ENCODE data around the gene SMLR1. TPM values are rescaled to one million over a fixed set of nuclear protein-coding genes. Genes with fewer than 3 reads are reported as not detected.

SMLR1 gene
- total RNA-seq, 1 donor from 2014 or later = not detected

DNA sequence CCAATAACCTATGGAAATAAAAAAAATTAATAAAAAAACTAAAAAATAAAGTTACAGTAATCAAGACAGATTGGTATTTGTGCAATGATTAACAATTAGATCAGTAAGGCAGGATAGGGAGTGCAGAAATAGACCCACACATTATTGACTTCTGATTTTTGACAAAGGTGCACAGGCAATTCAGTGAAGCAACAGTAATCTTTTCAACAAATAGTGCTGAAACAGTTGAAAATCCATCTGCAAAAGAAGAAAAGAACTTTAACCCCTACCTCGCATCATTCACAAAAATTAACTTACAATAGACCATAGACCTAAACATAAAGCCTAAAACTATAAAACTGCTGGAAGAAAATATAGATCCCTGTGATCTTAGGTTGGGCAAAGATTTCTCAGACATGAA is 4.5 kb upstream of the SMLR1 start:
- intact Hi-C loops (cut with DNase I) = no loop called here
- no peak for DNase-seq (ENCODE audit: low spot score)

DNA sequence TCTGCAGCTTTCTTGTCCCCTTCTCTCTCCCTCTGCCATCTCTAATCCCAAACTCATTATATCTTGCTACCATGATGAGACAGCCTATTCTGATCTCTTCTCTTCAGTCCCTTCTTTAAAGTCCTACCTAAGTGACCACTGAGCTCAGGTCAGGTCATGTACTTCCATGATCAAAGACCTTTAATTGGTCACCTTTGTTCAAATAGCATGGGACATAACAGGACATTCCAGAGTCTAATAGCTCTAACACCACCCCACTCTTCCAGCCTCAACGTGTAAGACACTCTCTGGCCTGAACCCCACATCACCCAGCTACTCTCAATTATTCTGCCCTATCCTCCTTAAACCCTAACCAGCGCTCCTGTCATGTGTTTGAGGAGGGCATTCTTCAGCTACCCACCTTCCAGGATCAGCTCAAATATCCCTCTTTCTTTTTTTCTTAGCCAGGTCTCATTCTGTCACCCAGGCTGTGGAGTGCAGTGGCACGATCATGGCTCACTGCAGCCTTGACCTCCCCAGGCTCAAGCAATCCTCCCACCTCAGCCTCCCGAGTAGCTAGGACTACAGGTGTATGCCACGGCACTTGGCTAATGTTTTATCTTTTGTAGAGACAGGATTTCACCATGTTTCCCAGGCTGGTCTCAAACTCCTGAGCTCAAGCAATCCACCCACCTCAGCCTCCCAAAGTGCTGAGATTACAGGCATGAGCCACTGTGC is 2.1 kb upstream of the SMLR1 start:
- intact Hi-C loops (cut with DNase I) = no loop called here
- DNase-seq (ENCODE audit: low spot score) = no peak

DNA sequence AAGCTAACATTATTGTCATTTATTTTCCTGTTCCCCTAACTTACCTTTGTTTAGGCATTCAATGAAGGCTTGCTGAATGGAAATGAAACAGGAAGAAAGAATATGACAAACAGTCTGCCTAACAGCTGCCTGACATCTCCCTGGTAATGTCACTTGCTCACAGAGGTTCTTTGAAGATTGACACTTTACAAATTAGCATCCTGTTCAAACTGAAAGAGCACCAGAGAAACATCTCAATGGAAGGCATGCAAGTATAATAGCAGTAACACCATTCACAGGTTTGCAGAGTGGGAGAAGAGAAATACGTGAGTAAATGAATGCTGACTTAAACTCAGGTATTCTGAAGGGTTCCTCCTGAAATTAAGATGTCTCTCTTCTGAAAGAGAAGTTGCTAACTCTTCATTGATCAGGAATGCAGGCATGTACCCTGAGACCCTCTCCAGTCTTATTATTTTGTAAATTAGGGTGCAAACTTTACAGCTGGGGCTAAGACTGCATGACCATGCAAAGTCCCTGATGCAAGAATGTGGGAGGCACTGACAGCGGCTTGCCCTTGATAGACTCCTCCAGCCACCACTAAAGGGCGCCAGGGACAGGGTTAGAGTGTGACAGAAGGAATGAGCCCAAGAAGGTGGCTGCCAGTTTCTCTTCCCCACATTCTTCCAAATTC is 1.3 kb upstream of the SMLR1 start:
- intact Hi-C loops (cut with DNase I) = no loop called here
- no peak for DNase-seq (ENCODE audit: low spot score)

DNA sequence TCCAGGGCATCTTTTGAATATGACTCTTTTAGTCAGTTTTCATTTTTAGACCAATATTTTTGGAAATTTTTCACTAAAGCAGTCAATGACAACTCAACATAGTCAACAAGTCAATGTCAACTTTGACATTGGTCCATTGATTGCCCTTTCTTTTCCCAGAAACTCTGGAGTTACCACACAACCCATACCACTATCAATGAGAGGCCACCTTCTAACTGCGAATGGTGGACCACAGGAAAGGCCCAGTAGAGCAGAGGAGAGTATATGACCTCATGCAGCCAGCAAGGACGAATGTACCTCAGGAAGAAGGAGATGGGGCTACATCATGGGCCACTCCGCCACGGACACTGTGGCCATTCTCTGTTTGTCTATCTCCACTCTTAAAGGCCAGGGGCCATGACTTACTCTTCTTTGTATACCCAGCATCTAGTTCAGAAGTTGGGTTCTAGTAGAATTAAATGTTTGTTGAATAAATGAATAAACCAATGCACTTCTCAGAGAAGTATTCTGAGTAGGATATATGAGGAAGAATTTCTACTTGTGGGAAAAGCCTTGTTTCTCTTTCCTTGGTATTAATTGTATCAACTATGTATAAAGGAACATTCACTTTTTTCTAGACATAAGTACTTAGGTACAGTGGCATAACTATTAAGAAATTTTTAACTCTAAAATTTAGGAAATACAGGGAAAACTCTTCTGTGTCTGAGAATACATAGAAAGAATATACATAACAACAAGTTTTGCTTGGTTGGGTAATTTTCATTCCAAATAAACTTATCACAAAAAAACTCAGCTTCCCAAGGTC is 562 bp upstream of the SMLR1 start:
- no peak for DNase-seq (ENCODE audit: low spot score)
- intact Hi-C loops (cut with DNase I) = no loop called here

DNA sequence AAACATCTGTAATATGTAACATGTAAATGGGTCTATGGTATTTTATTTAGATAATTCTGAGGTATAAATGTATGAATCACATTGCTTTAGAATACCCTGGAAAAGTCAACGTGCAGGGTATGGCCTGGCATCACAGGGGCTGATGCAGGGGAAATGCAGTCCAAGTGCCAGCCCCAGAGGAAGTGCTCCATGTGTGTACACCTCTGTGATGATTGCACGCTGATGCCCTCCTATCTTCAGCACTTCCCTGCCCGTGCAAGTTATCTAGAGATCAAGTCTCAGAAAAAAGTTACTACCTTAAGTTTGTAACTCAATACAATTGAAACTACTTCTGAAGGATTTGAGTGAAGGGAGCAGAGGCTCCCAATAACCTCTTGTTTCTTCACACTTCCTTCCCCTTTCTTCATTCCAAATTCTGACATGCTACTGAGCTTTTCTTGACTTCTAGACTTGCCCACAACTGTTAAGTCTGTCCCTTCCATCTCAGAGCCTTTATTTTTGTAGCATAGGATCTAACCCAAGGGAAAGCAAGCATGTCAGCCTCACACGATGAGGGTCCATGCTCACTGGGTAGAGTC is 2.2 kb downstream of the SMLR1 start:
- no peak for DNase-seq (ENCODE audit: low spot score)
- intact Hi-C loops (cut with DNase I) = no loop called here

DNA sequence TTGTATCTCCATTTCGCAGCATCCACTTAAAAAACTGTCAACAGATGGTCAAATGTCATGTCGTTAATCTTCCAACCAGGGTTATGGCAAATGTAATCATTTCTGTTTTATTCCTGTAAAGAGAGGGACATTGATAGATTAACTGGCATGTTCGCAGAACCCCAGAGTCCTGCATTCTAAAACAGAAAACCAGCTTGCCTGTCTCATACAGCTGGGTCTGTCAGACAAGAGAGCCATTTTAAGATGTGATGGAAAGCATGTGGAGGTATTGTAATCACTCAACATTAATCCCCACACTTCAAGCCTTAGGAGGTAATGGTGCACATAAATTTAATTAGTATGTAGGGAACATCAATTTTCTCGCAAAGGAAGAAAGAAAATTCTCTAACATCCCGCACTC is 4.4 kb downstream of the SMLR1 start:
- intact Hi-C loops (cut with DNase I) = no loop called here
- DNase-seq (ENCODE audit: low spot score) = no peak

DNA sequence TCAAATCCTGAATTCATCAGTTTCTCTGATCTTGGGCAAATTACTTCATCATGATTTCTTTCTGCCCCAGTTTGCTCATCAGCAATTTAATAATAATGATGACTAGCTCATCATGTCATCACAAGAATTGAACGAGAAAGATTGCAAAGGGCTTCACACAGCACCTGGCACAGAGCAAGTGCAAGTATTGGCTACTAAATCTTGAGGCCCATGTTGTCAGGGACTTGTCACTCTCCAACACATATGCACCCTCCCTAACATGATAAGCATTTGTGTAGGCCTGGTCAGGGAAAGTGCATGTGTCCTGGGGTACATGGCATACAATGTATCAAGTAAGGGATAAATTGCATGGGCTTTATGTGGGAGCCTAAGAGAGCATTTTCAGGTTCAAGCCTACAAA is 6.4 kb downstream of the SMLR1 start:
- DNase-seq (ENCODE audit: low spot score) = no peak
- intact Hi-C loops (cut with DNase I) = no loop called here

DNA sequence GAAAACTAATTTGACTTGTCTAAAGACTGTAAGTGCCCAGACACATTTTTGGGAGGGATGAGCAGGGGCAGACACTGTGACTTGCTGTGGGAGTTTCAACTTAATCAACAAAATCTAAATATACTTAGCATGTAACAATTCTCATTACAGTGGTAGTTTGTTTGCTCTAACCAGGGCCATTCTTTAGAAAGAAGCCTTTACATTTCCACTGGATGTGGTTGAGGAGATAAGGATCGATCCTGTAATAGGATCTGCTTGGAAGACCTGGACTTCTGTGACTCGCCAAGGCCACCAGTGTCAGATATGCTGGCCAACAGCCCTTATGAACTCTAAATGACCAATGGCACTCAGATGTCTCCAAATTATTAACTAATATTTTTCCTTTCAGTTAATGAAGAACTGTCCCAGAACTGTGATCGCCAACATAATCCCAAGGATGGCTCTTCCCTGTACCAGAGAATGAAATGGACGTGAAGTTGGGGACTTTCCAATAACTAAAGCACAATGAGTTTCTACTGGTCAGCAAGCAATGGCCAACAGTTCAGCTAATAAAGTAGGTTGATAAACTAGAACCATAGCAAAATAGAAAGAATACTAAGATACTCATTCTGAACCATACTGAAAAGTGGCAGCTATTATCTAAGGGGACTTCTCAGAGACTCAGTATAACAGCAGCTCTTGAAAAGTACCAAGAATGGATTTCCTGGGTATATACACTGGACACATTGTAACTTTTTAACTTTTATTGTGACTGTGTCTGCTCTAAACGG is 7.5 kb downstream of the SMLR1 start:
- DNase-seq (ENCODE audit: low spot score) = no peak
- intact Hi-C loops (cut with DNase I) = no loop called here

DNA sequence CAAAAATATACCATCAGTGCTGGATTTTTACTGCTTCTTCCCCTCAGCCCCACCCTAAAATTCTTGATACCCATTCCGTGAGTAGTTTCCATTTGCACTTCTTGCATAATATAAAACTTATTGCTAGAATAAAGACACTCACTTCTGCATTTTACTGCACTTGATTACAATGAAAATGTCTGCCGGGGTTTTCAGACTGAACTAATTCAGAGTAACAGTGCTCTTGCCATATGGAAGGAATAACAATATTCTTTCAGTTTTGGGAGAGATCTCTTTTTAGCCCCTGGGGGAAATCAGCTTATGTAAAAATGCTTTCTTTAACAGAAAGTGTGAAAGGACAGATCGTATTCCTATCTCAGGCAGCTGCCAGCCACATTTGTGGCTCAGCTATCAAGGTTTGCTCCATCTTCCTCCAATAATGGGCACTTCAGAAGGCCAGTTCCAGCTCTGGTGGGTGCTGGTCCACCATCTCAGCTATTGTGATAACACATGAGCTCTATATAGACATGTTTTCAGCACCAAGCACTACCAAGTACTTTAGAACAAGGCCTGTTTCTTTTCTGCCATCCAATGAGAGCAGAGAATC is 8.9 kb downstream of the SMLR1 start:
- intact Hi-C loops (cut with DNase I) = no loop called here
- no peak for DNase-seq (ENCODE audit: low spot score)

DNA sequence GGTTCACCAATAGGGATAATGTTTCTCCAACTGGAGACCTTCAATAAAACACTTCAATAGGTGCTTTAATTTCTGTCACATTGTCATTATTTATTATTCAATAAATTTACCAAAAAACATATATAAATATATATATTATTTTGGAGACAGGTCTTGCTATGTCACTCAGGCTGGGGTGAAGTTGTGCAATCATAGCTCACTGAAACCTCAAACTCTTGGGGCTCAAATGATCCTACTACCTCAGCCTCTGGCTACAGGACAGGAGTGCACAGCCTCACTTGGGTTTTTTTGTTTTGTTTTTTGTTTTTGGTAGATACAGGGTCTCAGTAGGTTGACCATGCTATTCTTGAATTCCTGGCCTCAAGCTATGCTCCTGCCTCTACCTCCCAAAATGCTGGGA is 9.9 kb downstream of the SMLR1 start:
- intact Hi-C loops (cut with DNase I) = no loop called here
- no peak for DNase-seq (ENCODE audit: low spot score)

DNA sequence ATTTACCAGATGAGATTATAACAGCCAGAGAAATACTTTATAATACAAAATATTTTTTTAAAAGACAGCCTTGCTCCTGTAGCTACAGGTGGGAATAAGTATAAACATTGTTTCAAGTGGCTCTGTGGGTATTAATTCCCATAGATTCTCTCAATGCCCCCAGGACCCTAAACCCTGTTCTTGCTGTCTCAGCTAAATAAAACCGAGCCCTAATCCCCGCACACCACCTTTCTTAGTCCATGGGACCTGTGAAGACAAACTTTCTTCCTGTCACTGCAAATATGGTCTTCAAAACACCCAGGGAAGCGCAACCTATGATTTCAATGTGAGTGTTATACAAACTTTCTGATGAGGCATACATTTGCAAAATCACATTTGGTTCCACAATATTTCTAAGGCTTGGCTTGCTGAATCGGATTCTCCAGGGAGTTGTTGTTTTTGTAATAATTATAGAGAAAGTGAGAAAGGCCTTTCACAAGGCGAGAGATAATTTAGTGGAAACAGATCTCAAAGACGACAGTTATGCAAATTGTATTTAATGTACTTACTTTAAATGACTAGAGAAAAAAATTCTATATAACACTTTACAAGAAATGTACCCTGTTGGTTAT is 11.1 kb downstream of the SMLR1 start:
- intact Hi-C loops (cut with DNase I) = no loop called here
- DNase-seq (ENCODE audit: low spot score) = no peak

DNA sequence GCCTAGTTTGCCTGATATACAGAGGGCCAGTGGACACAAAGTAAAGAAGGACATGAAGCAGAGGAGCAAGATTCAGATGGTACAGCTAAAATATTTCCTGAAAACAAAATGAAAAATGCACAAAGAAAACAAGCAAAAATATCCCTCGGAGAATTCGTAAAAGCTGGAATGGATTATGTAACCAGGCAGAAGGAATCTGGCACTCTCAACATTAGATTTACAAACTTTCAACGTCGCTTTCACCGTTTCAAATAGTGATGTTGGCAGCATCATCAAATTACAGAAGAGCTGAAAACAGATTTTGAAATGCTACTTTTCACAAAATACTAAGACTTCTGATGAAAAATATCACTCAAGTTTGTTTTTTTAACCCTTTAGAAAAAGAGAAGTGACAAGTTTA is 11.7 kb downstream of the SMLR1 start:
- intact Hi-C loops (cut with DNase I) = no loop called here

DNA sequence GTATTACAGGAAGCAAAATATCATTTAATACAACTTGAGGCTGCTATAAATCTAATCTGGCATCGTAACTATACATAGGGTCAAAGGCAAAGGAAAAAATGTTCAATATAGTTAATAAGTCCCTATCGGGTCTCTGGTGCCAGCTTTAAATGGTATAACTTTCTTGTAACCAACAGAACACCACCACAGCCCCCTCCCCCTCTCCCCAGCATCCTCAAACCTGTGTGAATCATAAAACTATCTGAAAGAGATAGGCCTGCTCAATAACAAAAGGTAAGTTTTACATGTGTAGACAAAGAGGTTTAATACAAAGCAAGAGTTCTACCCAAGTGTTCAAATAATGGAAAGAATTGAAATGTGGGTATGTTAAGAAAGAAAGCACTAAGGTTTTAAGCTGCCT is 12.2 kb downstream of the SMLR1 start:
- intact Hi-C loops (cut with DNase I) = no loop called here
- DNase-seq (ENCODE audit: low spot score) = no peak

More for the DNA sequence above, 11.7 kb downstream of the SMLR1 start:
- DNase-seq (ENCODE audit: low spot score) = no peak

DNA sequence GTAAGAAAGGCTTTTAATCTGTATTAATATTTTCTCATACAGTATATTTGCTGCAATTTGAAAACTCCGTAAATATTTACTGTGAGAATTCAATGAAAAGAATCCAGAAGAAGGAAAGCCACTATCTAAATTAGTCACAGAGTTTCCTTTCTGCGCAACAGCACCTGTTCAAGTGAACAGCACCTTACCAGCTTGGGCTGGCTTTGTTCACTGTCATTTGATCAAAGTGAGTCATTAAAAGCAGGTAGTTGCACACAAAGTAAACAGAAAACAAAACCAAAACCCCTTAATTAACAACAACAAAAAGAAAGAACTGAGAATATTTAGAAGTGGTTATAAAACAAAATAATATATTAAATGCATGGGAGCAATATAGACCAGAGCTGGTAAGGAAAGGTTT is 12.8 kb downstream of the SMLR1 start:
- intact Hi-C loops (cut with DNase I) = loop anchor here (10.0 kb wide), 1 partner anchor 515 kb away; no protein-coding TSS in a partner anchor
- no peak for DNase-seq (ENCODE audit: low spot score)

DNA sequence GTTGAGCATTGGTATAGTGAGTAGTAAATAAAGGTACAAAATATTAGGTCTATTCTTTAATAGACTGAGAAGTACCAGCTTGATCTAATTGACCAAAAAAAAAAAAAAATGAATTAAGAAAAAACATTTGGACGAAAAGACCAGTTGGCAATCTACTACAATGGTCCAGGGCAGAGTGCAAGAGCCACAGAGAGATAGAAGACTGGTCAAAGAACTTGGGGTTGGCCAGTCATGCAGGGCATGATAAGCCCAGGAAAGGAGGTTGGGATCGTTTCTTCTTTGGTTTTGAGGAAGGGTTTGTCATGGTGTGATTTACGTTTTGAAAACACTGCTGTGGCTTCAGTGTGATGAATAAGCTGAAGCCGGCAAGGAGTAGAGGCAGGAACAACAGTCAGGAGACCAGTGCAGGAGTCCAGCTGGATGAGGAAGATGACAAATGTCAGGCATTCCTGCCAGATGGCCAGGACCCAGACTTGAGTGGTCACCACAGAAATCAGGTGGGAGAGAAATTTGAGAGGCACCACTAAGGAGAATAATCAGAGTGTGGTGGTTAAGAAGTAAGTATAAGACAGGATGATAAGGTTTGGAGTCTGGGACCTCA is 14.0 kb downstream of the SMLR1 start:
- intact Hi-C loops (cut with DNase I) = loop anchor here (10.0 kb wide), 1 partner anchor 516 kb away; no protein-coding TSS in a partner anchor
- DNase-seq (ENCODE audit: low spot score) = no peak

DNA sequence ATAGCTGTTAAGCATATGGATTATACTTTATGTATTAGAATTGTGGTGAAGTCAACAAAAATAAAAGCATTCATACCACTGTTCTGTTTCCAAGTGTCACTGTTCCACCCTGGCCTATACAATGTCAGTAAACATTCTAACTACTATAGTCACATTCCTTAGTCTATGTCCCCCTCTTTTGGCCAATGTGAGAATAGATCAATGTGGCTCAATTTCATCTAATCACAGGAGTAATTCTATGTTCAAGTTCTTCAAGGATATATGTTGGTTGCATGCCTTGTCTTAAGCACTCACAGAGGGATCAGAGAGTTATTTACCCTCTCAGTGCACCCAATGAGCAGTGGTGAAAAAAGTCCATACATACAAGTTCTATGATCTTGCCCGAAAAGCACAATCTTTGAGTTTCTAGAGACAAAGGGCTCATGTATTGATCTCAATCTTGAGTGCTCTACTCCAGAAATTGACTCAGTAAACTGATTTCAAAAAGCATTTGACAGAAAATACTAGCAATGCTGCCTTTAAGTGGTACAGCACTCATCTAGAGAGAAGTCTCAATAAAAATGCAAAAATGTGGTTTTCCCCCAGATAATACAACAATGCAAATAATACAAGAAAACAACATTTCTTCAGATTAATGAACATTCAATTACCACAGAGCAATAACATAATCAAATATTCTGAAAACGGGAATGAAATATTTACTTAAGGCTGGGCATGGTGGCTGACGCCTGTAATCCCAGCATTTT is 16.5 kb downstream of the SMLR1 start:
- intact Hi-C loops (cut with DNase I) = loop anchor here (10.0 kb wide), 1 partner anchor 519 kb away; no protein-coding TSS in a partner anchor
- DNase-seq (ENCODE audit: low spot score) = no peak

DNA sequence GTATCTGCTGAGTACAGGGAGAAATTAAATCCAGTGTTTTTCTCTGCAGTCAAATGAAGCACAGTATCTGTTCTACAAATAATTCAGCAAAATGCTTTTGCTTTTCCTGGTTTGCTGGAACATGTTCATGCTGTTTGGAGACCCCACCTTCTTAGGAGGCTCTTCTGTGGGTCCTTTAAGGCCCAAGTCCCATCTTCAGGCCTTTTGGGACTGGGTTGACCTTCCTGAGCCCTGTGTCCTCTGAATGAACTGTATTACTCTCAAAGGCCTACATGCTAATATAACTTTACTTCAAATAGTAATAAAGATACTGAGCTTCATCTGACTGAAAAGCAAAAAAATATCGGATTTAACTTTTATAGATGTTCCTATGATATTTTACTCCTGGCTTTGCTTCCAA is 19.3 kb downstream of the SMLR1 start:
- DNase-seq (ENCODE audit: low spot score) = no peak
- intact Hi-C loops (cut with DNase I) = loop anchor here (10.0 kb wide), 1 partner anchor 522 kb away; no protein-coding TSS in a partner anchor

Data from cardiac septum (tissue), 1 donor.